Psoas muscle (tissue), 8 donors: Measurements from ENCODE around the gene STAG1. TPM values are rescaled to one million over a fixed set of nuclear protein-coding genes. Genes with fewer than 3 reads are reported as not detected.
A peak's percentile ranks its signal among the peaks of the same experiment; 100 is the strongest.

Experiments used
- ATAC-seq, 4 donors: fragments of 200-7000 bp; cut with Tn5 transposase; one replicate each; pipeline ENCODE4 v1.9.1; 2020; ENCODE audit warnings: moderate library complexity in 3 of 4, mild to moderate bottlenecking in 2 of 4
- DNase-seq, 2 donors: peaks; one replicate each; pipeline ENCODE4 v3.0.0-alpha.2; 2020
- H3K27ac ChIP-seq: fragments of 200-600 bp; one replicate; pipeline ENCODE4 v1.8.0; 2022
- H3K27me3 ChIP-seq, 3 donors: fragments of 200-600 bp in 1 of 3; one replicate each; pipeline versions ENCODE4 v1.6.1 to v1.8.0; 2013 to 2022; ENCODE audit warnings: low read length in 2 of 3, mild to moderate bottlenecking in 2 of 3, moderate library complexity in 1 of 3; ENCODE audit not compliant: insufficient read depth in 3 of 3
- H3K36me3 ChIP-seq, 2 donors: fragments of 200-600 bp in 1 of 2; one replicate each; pipeline versions ENCODE4 v1.6.1 to v1.8.0; 2013 to 2022; ENCODE audit warnings: low read depth in 1 of 2, mild to moderate bottlenecking in 1 of 2, moderate library complexity in 1 of 2; ENCODE audit not compliant: insufficient read depth in 1 of 2
- H3K4me1 ChIP-seq: fragments of 200-600 bp; one replicate; pipeline ENCODE4 v1.8.0; 2022
- H3K4me3 ChIP-seq: fragments of 200-600 bp; one replicate; pipeline ENCODE4 v1.8.0; 2022; ENCODE audit warnings: mild to moderate bottlenecking
- H3K9me3 ChIP-seq: fragments of 200-600 bp; one replicate; pipeline ENCODE4 v1.8.0; 2022
- CTCF ChIP-seq: fragments of 200-600 bp; IDR thresholded peaks from one replicate; pipeline ENCODE4 v1.8.0; 2022; ENCODE audit warnings: antibody characterized with exemption
- WGBS, 3 donors: extraction: QIAGEN DNeasy Blood & Tissue Kit; methylation state at CpG; one replicate each; pipeline versions ENCODE4 v1.1.6 to v1.1.7; 2013; 5-methylcytosine and 5-hydroxymethylcytosine counted together
- intact Hi-C, 2 donors: fragments of 100-400 bp; cut with DNase I; formaldehyde crosslinking; loops; one replicate each; pipeline versions ENCODE4 v1.11.0 to v1.14.2; 2022
- polyA plus RNA-seq, 3 donors: library from polyadenylated mRNA; stranded (reverse); fragments of 200-250 nt; gene quantifications; one replicate each; pipeline ENCODE4 v1.2.3, GENCODE V29; 2013
- total RNA-seq, 4 donors: library from RNA; stranded (reverse); fragmentation: NEBNext Ultra II Directional in 2 of 4; extraction: Animal tissue kit (Norgen Biotek cat#: 25700) in 2 of 4; gene quantifications; one replicate each; pipeline versions ENCODE4 v1.2.1 to v1.2.4, GENCODE V29; 2021 to 2023
- donor health status: healthy with polysubstance abuse.
- donor health status: DM: no; HTN: no; CAD: no; lungs with moderate emphysema.
- donor health status: Bipolar disorder and iron deficiency.
- donor health status: healthy.
- donor health status: DM: yes; HTN: yes; CAD: no.
- donor health status: DM: no; HTN: no; CAD: no.
- donor health status: DM: no; HTN: no; CAD: no.
- donor health status: DM: yes; HTN: yes; CAD: no.

Gene STAG1
- total and polyA plus RNA-seq, 7 donors = 8.8 to 27.7 (median 19.7) TPM

- intact Hi-C loops = no loop called here
- peaks cover 27% of the 10 kb centered on the region for H3K4me1 ChIP-seq
- H3K9me3 ChIP-seq = no peaks in the 10 kb centered on the region
- no peak for TF ChIP-seq CTCF
- H3K27me3 ChIP-seq = no peaks in the 10 kb centered on the region
- no peaks in the 10 kb centered on the region for H3K36me3 ChIP-seq
- no peak for DNase-seq
- no peak overlapping the region for H3K27ac ChIP-seq
- WGBS, 3 donors = 89 to 97% (median 91%) methylated on average over 3 of the region's 3 CpGs
- no peak for ATAC-seq
- no peak overlapping the region for H3K4me3 ChIP-seq
Measured at GRCh38 chr3:136698361-136698760, 53.8 kb downstream of the STAG1 start.

DNA sequence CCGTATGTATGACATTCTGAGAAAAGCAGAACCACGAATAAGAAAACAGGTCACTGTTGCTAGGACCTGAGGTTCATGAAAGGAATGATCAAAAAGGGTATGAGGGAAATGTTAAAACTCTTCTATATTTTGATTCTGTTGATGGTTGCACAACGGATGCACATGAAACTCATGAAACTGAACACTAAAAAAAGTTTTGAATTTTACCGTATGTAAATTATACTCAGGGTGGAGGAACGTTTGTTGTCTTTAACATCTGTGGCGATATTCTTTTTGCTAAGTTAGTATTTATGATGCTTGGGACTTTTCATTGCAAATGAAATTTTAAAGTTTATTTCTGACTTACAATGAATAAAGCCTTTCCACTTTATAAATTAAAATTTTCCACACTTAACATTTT is 55.4 kb downstream of the STAG1 start:
- intact Hi-C loops = no loop called here
- TF ChIP-seq CTCF = no peak

GRCh38 chr3:136694321-136694720 is 57.9 kb downstream of the STAG1 start:
- ATAC-seq (no peak), DNase-seq (no peak)
- H3K27ac ChIP-seq = no peak overlapping the region
- WGBS, 3 donors = 78 to 87% (median 83%) methylated on average over 2 of the region's 2 CpGs
- H3K4me1 ChIP-seq = peaks cover 30% of the 10 kb centered on the region
- H3K9me3 ChIP-seq = no peaks in the 10 kb centered on the region
- H3K27me3 ChIP-seq = no peaks in the 10 kb centered on the region
- H3K4me3 ChIP-seq = no peak overlapping the region
- intact Hi-C loops = no loop called here
- H3K36me3 ChIP-seq = no peaks in the 10 kb centered on the region
- TF ChIP-seq CTCF = no peak

More for the DNA sequence above, 55.4 kb downstream of the STAG1 start:
- H3K4me3 ChIP-seq = no peak overlapping the region
- no peak overlapping the region for H3K27ac ChIP-seq
- ATAC-seq = no peak
- H3K9me3 ChIP-seq = no peaks in the 10 kb centered on the region
- WGBS, 3 donors = 79 to 93% (median 79%) methylated on average over 6 of the region's 6 CpGs
- H3K4me1 ChIP-seq = peaks cover 31% of the 10 kb centered on the region
- no peak for DNase-seq
- H3K36me3 ChIP-seq = no peaks in the 10 kb centered on the region
- no peaks in the 10 kb centered on the region for H3K27me3 ChIP-seq

GRCh38 chr3:136690599-136690998 is 61.6 kb downstream of the STAG1 start:
- ATAC-seq = peak in 1 of 4 donors; percentile 17
- intact Hi-C loops = no loop called here
- Histone ChIP-seq H3K4me1 (peaks cover 19% of the 10 kb centered on the region), H3K27ac (no peak overlapping the region), H3K27me3 (no peaks in the 10 kb centered on the region), H3K9me3 (no peaks in the 10 kb centered on the region), H3K4me3 (no peak overlapping the region), H3K36me3 (no peaks in the 10 kb centered on the region)
- TF ChIP-seq CTCF = no peak
- 95 to 96% (median 96%) methylated on average over 3 of the region's 3 CpGs for WGBS, 3 donors
- DNase-seq = no peak

GRCh38 chr3:136685882-136686281 is 66.3 kb downstream of the STAG1 start:
- no peak overlapping the region for H3K27ac ChIP-seq
- H3K9me3 ChIP-seq = no peaks in the 10 kb centered on the region
- whole genome bisulfite sequencing, 3 donors = 86 to 96% (median 92%) methylated on average over 1 of the region's 1 CpG
- no peak overlapping the region for H3K4me3 ChIP-seq
- H3K27me3 ChIP-seq = no peaks in the 10 kb centered on the region
- TF ChIP-seq CTCF = no peak
- intact Hi-C loops = no loop called here
- DNase-seq (no peak), ATAC-seq (no peak)
- H3K4me1 ChIP-seq = peaks cover 10% of the 10 kb centered on the region
- H3K36me3 ChIP-seq = no peaks in the 10 kb centered on the region
